Measurements from ENCODE around the gene GABRD.

The GABRD gene

DNA sequence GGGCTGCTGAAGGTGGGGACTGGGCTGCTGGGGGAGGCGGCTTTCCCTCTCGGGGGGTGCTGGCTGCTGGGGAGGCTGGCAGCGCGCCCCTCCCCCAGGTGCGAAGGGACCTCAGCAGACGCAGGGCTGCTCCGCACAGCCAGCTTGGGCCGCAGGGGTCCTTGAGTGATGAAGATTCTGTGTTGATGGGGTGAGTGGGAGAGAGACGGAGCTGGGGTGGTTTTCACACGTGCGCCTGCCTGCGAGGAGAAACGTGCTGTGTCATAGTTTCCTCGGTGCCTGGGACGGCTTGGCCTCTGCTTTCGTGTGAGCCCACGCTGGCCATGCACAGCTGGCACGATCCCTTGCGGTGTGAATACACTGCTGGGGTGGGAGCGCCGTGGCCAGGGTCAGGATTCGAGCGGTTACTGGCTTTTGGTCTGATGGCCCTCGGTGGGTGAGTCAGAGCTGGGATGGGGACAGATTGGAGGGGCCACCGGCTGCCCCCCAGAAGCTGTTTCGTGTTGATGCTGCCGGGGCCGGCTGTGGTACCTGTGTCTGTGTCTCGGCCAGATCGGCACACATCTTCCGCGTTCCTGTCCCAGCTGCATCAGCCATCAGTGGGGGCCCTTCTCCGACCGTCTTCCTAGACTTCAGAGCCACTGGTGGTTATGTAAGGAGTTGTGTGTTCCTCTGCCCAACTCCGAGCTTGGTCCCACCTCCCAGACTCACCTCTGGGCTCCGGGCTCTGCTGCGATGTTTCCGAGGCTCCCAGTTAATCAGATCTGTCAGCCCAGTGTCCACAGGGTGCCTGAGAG, 56.0 kb downstream of the GABRD start:
- no peaks in the 10 kb centered on the region for H3K27me3 Mint-ChIP-seq
- peaks cover 4% of the 10 kb centered on the region for H3K9me3 Mint-ChIP-seq (ENCODE audit: low read depth)
- no peak overlapping the region for H3K27ac Mint-ChIP-seq
- peaks cover 21% of the 10 kb centered on the region for H3K36me3 Mint-ChIP-seq
- no peak overlapping the region for H3K4me3 Mint-ChIP-seq
- no peaks in the 10 kb centered on the region for H3K4me1 Mint-ChIP-seq (ENCODE audit: low read depth)

- no peaks in the 10 kb centered on the region for H3K27me3 Mint-ChIP-seq
- H3K9me3 Mint-ChIP-seq (ENCODE audit: low read depth): peaks cover 4% of the 10 kb centered on the region
- H3K4me1 Mint-ChIP-seq (ENCODE audit: low read depth): no peaks in the 10 kb centered on the region
- H3K4me3 Mint-ChIP-seq: no peak overlapping the region
- no peak overlapping the region for H3K27ac Mint-ChIP-seq
- peaks cover 21% of the 10 kb centered on the region for H3K36me3 Mint-ChIP-seq
Measured at GRCh38 chr1:2076826-2077225, 57.7 kb downstream of the GABRD start.

DNA sequence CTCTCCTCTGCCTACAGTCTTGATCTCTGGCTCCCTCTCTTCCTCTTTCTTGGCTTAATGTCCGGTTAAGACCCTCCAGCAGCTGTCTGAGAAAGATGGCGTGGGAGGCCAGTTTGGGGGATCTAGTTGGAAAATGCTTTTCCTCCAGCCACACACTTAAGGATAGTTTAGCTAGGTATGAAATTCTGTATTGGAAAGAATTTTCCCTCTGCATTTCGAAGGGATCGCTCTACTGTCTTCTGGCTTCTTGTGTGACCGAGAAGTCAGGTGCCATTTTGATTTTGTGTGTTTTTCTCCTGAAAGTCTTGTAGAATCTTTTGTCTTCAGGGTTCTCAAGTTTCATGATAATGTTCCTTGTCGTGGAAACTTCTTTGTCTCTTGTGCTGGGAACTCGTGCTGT, 59.0 kb downstream of the GABRD start:
- H3K4me3 Mint-ChIP-seq: no peak overlapping the region
- H3K27me3 Mint-ChIP-seq: no peaks in the 10 kb centered on the region
- peaks cover 4% of the 10 kb centered on the region for H3K9me3 Mint-ChIP-seq (ENCODE audit: low read depth)
- H3K36me3 Mint-ChIP-seq: peaks cover 21% of the 10 kb centered on the region
- no peak overlapping the region for H3K27ac Mint-ChIP-seq
- no peaks in the 10 kb centered on the region for H3K4me1 Mint-ChIP-seq (ENCODE audit: low read depth)

- no peak overlapping the region for H3K27ac Mint-ChIP-seq
- H3K4me3 Mint-ChIP-seq: no peak overlapping the region
- H3K27me3 Mint-ChIP-seq: no peaks in the 10 kb centered on the region
- H3K9me3 Mint-ChIP-seq (ENCODE audit: low read depth): peaks cover 4% of the 10 kb centered on the region
- peaks cover 21% of the 10 kb centered on the region for H3K36me3 Mint-ChIP-seq
- H3K4me1 Mint-ChIP-seq (ENCODE audit: low read depth): no peaks in the 10 kb centered on the region
Measured at GRCh38 chr1:2079396-2080085, 60.4 kb downstream of the GABRD start.

GRCh38 chr1:2080140-2080539, 61.0 kb downstream of the GABRD start:
- peaks cover 4% of the 10 kb centered on the region for H3K9me3 Mint-ChIP-seq (ENCODE audit: low read depth)
- no peak overlapping the region for H3K4me3 Mint-ChIP-seq
- H3K27ac Mint-ChIP-seq: no peak overlapping the region
- H3K27me3 Mint-ChIP-seq: no peaks in the 10 kb centered on the region
- H3K4me1 Mint-ChIP-seq (ENCODE audit: low read depth): no peaks in the 10 kb centered on the region
- H3K36me3 Mint-ChIP-seq: peaks cover 21% of the 10 kb centered on the region

Measured in activated naive CD8-positive, alpha-beta T cell (primary cell).